HCT116 (cell line): ENCODE data around the gene FOXD4L1. TPM values are rescaled to one million over a fixed set of nuclear protein-coding genes. Genes with fewer than 3 reads are reported as not detected.
"Not testable (repeated sequence)": the region's sequence is repeated elsewhere in the genome, so short reads cannot be mapped to it uniquely, and the experiment has no call there.

ENCODE experiments used
- ATAC-seq: fragments of 200-7000 bp; cut with Tn5 transposase; 2 replicates; pipeline ENCODE4 v1.9.1; 2020; ENCODE audit warnings: mild to moderate bottlenecking, moderate library complexity
- BruUV-seq: library from RNA; stranded (reverse); fragments of 400-500 nt; replicated peaks from 2 replicates; lab custom pipeline; 2021; lab: Mats Ljungman, UMichigan
- CTCF ChIA-PET: fragments of 300-600 bp; sonication (Branson Sonifier 250); formaldehyde crosslinking; loops from one replicate; lab custom pipeline; 2021; ENCODE audit warnings: antibody characterized with exemption; lab: Charles Lee
- POLR2A ChIA-PET: fragments of 300-600, 350-600 bp; sonication (Branson Sonifier 250); formaldehyde crosslinking; loops from one replicate; lab custom pipeline; 2021; ENCODE audit warnings: antibody characterized with exemption; lab: Charles Lee
- RAD21 ChIA-PET, 2 experiments: fragments of 300-600 bp; sonication (Branson Sonifier 250); formaldehyde crosslinking; loops; one replicate each; lab custom pipeline; 2023; ENCODE audit warnings: low total read pairs in 2 of 2; ENCODE audit not compliant: uncharacterized antibody in 2 of 2, unreplicated experiment in 2 of 2, low non-redundant PET in 1 of 2; lab: Charles Lee
- DNase-seq: peaks from one replicate; pipeline ENCODE4 v3.0.0-alpha.2; 2010; ENCODE audit warnings: low read depth, low spot score
- H2AFZ ChIP-seq: fragments of 200-600 bp; shearing (Covaris generic), sonication (generic); 2 replicates; pipeline ENCODE4 v1.6.1; 2017; ENCODE audit warnings: low read depth, mixed run types, mixed read lengths, antibody characterized with exemption, low read length; ENCODE audit not compliant: poor library complexity, severe bottlenecking
- H3K27ac ChIP-seq: 2 replicates; pipeline ENCODE4 v1.5.1; 2012; ENCODE audit warnings: low read depth, low read length
- H3K27me3 ChIP-seq: fragments of 200-600 bp; sonication (generic); 2 replicates; pipeline ENCODE4 v1.6.1; 2016; ENCODE audit warnings: mixed run types, low read length, mixed read lengths; ENCODE audit not compliant: insufficient read depth
- H3K36me3 ChIP-seq, 2 experiments: fragments of 200-500 bp in 1 of 2; fragments of 200-600 bp in 1 of 2; sonication (Bioruptor generic) in 1 of 2; sonication (generic) in 1 of 2; 2 replicates each; pipeline versions ENCODE4 v1.5.1 to v1.6.1; 2014 to 2016; ENCODE audit warnings: low read length in 2 of 2, inconsistent platforms in 1 of 2, mixed read lengths in 1 of 2, mixed run types in 1 of 2; ENCODE audit not compliant: insufficient read depth in 2 of 2, control insufficient read depth in 1 of 2
- H3K4me1 ChIP-seq, 2 experiments: fragments of 200-600 bp in 1 of 2; sonication (generic) in 1 of 2; 2 replicates each; pipeline versions ENCODE4 v1.5.1 to v1.6.1; 2012 to 2017; ENCODE audit warnings: low read length in 2 of 2, inconsistent platforms in 1 of 2, mild to moderate bottlenecking in 1 of 2, mixed read lengths in 1 of 2, mixed run types in 1 of 2, moderate library complexity in 1 of 2; ENCODE audit not compliant: insufficient read depth in 2 of 2, control insufficient read depth in 1 of 2
- H3K4me2 ChIP-seq: fragments of 200-600 bp; sonication (generic); 2 replicates; pipeline ENCODE4 v1.6.1; 2017; ENCODE audit warnings: mixed run types, low read length, mixed read lengths
- H3K4me3 ChIP-seq, 2 experiments: fragments of 200-600 bp in 1 of 2; sonication (generic) in 1 of 2; replicated peaks in 1 of 2; 2 replicates each; pipeline ENCODE4 v1.5.1; 2011 to 2016; ENCODE audit warnings: low read length in 2 of 2, control low read depth in 1 of 2, low read depth in 1 of 2, mild to moderate bottlenecking in 1 of 2, mixed read lengths in 1 of 2, mixed run types in 1 of 2
- H3K79me2 ChIP-seq: fragments of 200-600 bp; sonication (generic); 2 replicates; pipeline ENCODE4 v1.6.1; 2017; ENCODE audit warnings: mild to moderate bottlenecking, mixed run types, low read length, moderate library complexity, mixed read lengths; ENCODE audit not compliant: insufficient read depth
- H3K9ac ChIP-seq: fragments of 200-600 bp; sonication (generic); 2 replicates; pipeline ENCODE4 v1.6.1; 2016; ENCODE audit warnings: low read length, mixed read lengths
- H3K9me2 ChIP-seq: fragments of 200-600 bp; sonication (generic), shearing (Covaris generic); 2 replicates; pipeline ENCODE4 v1.6.1; 2017; ENCODE audit warnings: mixed run types, mild to moderate bottlenecking, moderate library complexity; ENCODE audit not compliant: insufficient read depth
- H3K9me3 ChIP-seq, 2 experiments: fragments of 200-500 bp in 1 of 2; fragments of 200-600 bp in 1 of 2; sonication (Bioruptor generic) in 1 of 2; sonication (generic) in 1 of 2; 2 replicates each; pipeline ENCODE4 v1.6.1; 2014 to 2017; ENCODE audit warnings: low read length in 2 of 2, mixed read lengths in 2 of 2, inconsistent platforms in 1 of 2, low read depth in 1 of 2, mild to moderate bottlenecking in 1 of 2, mixed run types in 1 of 2, moderate library complexity in 1 of 2; ENCODE audit not compliant: control insufficient read depth in 1 of 2, insufficient read depth in 1 of 2
- H4K20me1 ChIP-seq: fragments of 200-600 bp; sonication (generic), shearing (Covaris generic); 2 replicates; pipeline ENCODE4 v1.6.1; 2017; ENCODE audit warnings: mixed run types, mild to moderate bottlenecking, moderate library complexity; ENCODE audit not compliant: insufficient read depth
- intact Hi-C: fragments of 100-400 bp; cut with micrococcal nuclease; formaldehyde crosslinking; loops from 2 replicates; pipeline ENCODE4 v1.10.0; 2022
- total RNA-seq: library from RNA; stranded (reverse); gene quantifications from one replicate; pipeline ENCODE4 v1.2.1, GENCODE V29; 2021; ENCODE audit not compliant: unreplicated experiment

FOXD4L1 gene
- total RNA-seq, 1 experiment from 2014 or later = 0.64 TPM

- H3K4me3 ChIP-seq, CTCF ChIA-PET, H3K27ac ChIP-seq, H4K20me1 ChIP-seq, H3K36me3 ChIP-seq, DNase-seq, H3K27me3 ChIP-seq, H3K79me2 ChIP-seq, H3K9me2 ChIP-seq, POLR2A ChIA-PET, H2AFZ ChIP-seq, H3K9me3 ChIP-seq, intact Hi-C loops, BruUV-seq, H3K4me1 ChIP-seq, H3K9ac ChIP-seq, ATAC-seq, H3K4me2 ChIP-seq, RAD21 ChIA-PET: not testable (repeated sequence)
These were observed 38.1 kb downstream of the FOXD4L1 start for GRCh38 chr2:113536573-113536972.

DNA sequence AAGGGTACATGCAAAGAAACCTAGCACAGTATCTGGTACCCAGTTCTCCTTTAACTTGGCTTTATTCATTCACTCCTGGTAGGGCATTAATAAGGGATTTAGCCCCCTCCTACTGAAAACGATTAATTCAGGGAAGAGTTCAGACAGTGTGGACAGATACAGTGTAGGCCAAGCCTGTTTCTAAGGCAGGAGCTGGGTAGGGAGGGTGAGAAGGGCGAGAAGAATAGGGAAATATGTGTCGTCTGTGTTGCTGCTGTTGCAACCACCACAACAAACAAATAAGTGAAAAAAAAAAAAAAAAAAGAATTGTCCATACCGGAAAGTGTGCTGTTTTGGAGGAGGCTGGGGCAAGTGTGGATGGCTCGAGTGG, 42.4 kb downstream of the FOXD4L1 start:
- H4K20me1 ChIP-seq, ATAC-seq, H3K79me2 ChIP-seq, H3K9me3 ChIP-seq, BruUV-seq, H3K4me2 ChIP-seq, H3K9me2 ChIP-seq, H2AFZ ChIP-seq, H3K4me3 ChIP-seq, CTCF ChIA-PET, intact Hi-C loops, POLR2A ChIA-PET, DNase-seq, RAD21 ChIA-PET, H3K27me3 ChIP-seq, H3K27ac ChIP-seq, H3K9ac ChIP-seq, H3K4me1 ChIP-seq, H3K36me3 ChIP-seq: not testable (repeated sequence)

DNA sequence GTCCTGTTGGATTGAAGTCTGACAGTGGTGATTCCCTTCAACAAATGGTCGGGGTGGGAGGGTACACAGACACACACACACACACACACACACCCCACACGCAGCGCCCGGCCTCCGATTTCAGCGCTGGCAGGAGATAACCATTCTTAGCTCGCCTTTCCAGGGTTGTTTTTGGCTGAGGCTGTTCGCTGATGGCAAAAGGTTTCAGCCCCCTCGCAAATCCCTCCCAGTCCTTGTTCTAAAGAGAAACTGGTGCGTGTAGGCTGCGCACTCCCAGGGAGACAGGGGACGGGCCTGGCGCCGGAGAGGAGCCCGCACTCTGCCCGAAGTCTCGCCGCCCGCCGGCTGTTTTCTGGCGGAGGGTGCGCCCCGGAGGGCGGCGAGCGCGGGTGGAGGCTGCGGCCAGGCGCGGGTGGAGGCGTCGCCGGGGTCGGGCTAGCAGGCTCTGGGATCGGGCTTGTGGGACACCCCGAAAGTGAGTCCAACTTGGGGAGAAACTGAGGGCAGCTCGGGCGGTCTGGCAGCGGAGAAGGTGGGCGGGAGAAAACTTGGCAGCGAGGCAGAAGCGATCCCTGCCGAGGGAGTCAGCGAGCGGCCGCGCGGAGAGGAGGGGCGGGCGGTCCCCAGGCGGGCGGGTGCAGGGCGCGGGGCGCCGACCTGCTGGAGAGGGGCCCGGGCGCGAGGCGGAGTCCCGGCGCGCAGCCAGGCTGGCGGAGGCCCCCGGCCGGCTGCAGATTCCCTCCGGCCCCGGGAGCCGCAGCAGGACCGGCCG, 42.9 kb downstream of the FOXD4L1 start:
- H3K9me2 ChIP-seq, H3K36me3 ChIP-seq, intact Hi-C loops, ATAC-seq, RAD21 ChIA-PET, H3K79me2 ChIP-seq, H3K9ac ChIP-seq, H3K27me3 ChIP-seq, H3K9me3 ChIP-seq, H3K4me1 ChIP-seq, CTCF ChIA-PET, DNase-seq, POLR2A ChIA-PET, H3K4me3 ChIP-seq, H3K4me2 ChIP-seq, H3K27ac ChIP-seq, BruUV-seq, H4K20me1 ChIP-seq, H2AFZ ChIP-seq: not testable (repeated sequence)

DNA sequence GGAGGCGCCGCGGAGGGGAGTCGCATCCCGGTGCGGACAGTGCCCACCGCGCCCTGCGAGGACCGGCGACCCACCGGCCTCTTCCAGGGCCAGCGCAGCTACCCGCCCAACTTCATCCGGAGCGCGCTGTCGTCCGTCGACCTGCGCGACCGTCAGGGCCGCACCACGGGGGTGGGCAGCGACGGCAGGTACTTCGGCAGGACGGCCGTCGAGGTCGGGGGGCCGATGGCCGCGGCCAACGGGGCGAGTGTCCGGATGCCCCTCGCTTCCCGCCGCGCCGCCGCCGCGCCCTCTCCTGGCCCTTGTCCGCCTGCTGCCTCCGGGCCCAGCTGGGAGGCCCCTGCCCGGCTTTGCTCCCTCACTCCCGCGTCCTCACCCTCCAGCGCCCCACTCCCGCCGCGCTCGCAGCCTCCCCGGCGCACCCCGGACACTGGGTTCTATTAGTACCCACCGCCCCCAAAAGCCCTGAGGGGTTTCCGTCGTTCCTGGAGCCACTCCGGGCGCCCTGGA, 43.6 kb downstream of the FOXD4L1 start:
- H4K20me1 ChIP-seq, POLR2A ChIA-PET, H3K79me2 ChIP-seq, CTCF ChIA-PET, H2AFZ ChIP-seq, H3K27ac ChIP-seq, H3K4me1 ChIP-seq, H3K9me3 ChIP-seq, H3K9me2 ChIP-seq, RAD21 ChIA-PET, H3K27me3 ChIP-seq, H3K36me3 ChIP-seq, H3K4me2 ChIP-seq, DNase-seq, ATAC-seq, BruUV-seq, intact Hi-C loops, H3K4me3 ChIP-seq, H3K9ac ChIP-seq: not testable (repeated sequence)
